Effector memory CD8-positive, alpha-beta T cell (primary cell): ENCODE data around the gene ANKLE1.

ENCODE experiments used
- ATAC-seq: fragments of 150-1000 bp; cut with Tn5 transposase; replicated peaks from 2 replicates; pipeline ENCODE4 v1.10.0; 2021; ENCODE audit warnings: mild to moderate bottlenecking, moderate library complexity
- DNase-seq, 3 experiments: peaks; one replicate each; pipeline ENCODE4 v3.0.0; 2021
- H3K27ac Mint-ChIP-seq, 2 donors: one replicate each; pipeline ENCODE4 v1.8.0; 2022; ENCODE audit warnings: mild to moderate bottlenecking in 2 of 2, mixed read lengths in 2 of 2, moderate library complexity in 2 of 2
- H3K27me3 Mint-ChIP-seq, 2 donors: one replicate each; pipeline ENCODE4 v1.8.0; 2022; ENCODE audit warnings: mixed read lengths in 2 of 2
- H3K36me3 Mint-ChIP-seq: one replicate; pipeline ENCODE4 v1.8.0; 2022; ENCODE audit warnings: mild to moderate bottlenecking, moderate library complexity, mixed read lengths; ENCODE audit not compliant: insufficient read depth
- H3K4me1 Mint-ChIP-seq, 2 donors: one replicate each; pipeline ENCODE4 v1.8.0; 2022; ENCODE audit warnings: low read depth in 2 of 2, mixed read lengths in 2 of 2
- H3K4me3 Mint-ChIP-seq, 2 donors: one replicate each; pipeline ENCODE4 v1.8.0; 2022; ENCODE audit warnings: mild to moderate bottlenecking in 2 of 2, mixed read lengths in 2 of 2, moderate library complexity in 2 of 2
- H3K9me3 Mint-ChIP-seq, 2 donors: one replicate each; pipeline ENCODE4 v1.8.0; 2022; ENCODE audit warnings: mixed read lengths in 2 of 2

Gene ANKLE1

DNA sequence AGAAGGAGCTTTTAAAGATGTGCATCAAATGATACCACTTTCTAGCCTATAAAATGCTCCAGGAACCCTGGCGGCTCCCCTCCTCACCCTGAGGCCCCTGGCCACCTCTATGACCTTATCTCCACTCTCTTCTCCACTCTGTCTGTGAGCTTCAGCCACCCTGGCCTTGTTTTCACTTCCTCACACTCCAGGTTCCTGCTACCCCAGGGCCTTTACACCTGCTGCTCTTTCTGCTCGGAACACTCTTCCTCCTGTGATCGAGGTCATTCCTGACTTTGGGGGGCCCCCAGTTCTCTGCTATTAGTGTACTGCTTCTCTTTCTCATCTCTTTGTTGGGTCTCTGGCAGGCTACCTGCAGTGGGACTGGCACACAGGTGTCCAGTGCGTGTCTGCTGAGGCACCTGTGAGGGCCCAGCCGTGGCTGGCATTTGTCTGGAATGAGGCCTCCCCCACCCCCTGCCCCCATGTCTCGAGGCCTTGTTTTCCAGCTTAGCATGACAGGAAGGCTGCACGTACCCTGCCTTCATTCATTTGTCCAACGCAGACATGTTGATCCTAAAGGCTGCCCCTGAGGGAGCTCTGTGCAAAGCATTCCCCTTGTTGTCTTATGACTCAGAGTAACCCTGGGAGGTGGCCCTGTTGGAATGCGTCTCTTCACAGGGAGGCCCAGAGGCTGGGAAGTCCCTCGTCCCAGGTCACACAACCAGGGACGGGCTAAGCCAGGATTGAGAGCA, 29.9 kb downstream of the ANKLE1 start:
- Mint-ChIP-seq H3K27me3 (no peaks in the 10 kb centered on the region), H3K9me3 (no peaks in the 10 kb centered on the region), H3K4me1 (peaks cover 31% of the 10 kb centered on the region in 2 donors), H3K4me3 (peak overlapping the region; percentile 56 to 91), H3K27ac (peak overlapping the region; percentile 35 to 53), H3K36me3 (peaks cover 41% of the 10 kb centered on the region)
- ATAC-seq (no peak), DNase-seq (no peak)

DNA sequence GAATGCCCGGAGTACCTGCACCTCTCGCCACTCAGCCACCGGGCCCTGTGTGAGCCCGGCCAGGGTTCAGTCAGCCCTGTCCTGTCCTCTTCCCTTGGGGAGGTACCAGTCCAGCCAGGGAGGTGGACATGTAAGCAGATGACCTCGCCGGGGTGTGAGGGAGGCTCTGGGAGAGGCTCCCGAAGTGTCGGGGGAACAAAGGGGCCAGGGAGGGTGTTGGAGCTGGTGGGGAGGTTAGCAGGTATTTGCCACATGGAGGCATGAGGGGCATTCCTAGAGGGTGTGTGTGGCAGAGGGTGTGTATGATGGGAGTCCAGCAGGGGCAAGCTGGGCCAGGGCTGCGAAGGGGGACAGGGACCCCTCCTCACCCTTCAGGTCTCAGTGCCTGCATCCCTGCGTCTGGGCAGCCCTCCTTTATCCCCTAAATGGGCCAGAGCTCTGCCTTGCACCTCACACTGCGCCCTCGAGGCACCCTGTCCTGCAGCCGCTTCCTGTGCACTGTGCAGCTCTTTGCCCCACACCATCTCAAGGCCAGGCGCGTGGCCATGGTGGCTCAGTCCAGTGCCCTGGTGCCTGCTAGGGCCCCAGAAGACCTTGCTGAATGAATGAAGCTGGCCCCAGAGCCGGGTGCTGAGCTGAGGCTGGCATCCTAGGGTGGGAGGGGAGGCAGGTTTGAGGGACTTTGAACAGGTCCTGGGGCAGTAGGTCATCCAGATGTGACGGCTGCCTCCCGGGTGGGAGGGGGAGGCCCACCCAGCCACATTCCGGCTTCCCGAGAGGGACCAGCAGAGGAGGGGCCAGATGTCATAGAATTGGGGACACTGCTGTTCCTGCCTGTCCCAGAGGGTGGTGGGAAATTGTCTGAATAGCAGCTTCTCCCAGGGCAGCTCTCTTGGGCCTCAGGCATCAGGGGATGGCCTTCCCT, 30.8 kb downstream of the ANKLE1 start:
- no peaks in the 10 kb centered on the region for H3K27me3 Mint-ChIP-seq

DNA sequence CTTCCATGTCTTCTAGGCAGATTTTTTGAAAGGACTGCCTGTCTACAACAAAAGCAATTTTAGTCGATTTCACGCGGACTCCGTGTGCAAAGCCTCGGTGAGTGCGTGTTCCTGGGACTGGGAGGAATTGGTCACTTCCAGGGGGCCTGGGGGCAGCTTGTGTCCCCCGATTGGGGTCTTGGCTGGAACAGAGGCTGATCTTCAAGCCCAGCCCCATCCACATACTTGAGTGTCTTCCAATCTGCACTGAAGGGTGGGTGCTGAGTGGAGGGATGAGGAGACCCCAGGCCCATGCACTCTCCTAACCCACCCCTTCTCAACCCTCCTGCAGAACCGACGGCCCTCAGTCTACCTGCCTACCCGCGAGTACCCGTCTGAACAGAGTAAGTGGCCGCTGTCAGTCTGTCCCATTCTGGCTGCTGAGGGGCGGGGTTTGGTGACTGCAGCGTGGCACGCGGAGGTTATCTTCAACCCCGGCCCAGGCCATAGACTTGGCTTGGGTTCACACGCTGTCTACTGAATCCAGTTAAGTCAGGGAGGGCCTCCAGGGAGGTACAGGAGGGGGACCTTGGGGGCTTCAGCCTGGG, 32.4 kb downstream of the ANKLE1 start:
- H3K4me3 Mint-ChIP-seq, result no peak overlapping the region
- no peak for DNase-seq
- H3K27me3 Mint-ChIP-seq, result no peaks in the 10 kb centered on the region
- ATAC-seq, result no peak
- H3K4me1 Mint-ChIP-seq, result peaks cover 23 to 24% of the 10 kb centered on the region in 2 donors
- no peaks in the 10 kb centered on the region for H3K9me3 Mint-ChIP-seq
- H3K27ac Mint-ChIP-seq, result no peak overlapping the region
- H3K36me3 Mint-ChIP-seq, result peaks cover 48% of the 10 kb centered on the region

More for the DNA sequence above, 30.8 kb downstream of the ANKLE1 start:
- DNase-seq (no peak), ATAC-seq (no peak)
- Mint-ChIP-seq H3K27ac (peak overlapping the region in 1 of 2 donors; percentile 53), H3K4me1 (peaks cover 31 to 32% of the 10 kb centered on the region in 2 donors), H3K36me3 (peaks cover 46% of the 10 kb centered on the region), H3K9me3 (no peaks in the 10 kb centered on the region), H3K4me3 (no peak overlapping the region)

- Mint-ChIP-seq H3K27me3 (no peaks in the 10 kb centered on the region), H3K4me3 (no peak overlapping the region), H3K27ac (no peak overlapping the region), H3K9me3 (no peaks in the 10 kb centered on the region), H3K36me3 (peaks cover 52% of the 10 kb centered on the region), H3K4me1 (peaks cover 0 to 6% of the 10 kb centered on the region in 2 donors)
- ATAC-seq (no peak), DNase-seq (no peak)
Observed at GRCh38 chr19:17318966-17319365, 37.3 kb downstream of the ANKLE1 start.

DNA sequence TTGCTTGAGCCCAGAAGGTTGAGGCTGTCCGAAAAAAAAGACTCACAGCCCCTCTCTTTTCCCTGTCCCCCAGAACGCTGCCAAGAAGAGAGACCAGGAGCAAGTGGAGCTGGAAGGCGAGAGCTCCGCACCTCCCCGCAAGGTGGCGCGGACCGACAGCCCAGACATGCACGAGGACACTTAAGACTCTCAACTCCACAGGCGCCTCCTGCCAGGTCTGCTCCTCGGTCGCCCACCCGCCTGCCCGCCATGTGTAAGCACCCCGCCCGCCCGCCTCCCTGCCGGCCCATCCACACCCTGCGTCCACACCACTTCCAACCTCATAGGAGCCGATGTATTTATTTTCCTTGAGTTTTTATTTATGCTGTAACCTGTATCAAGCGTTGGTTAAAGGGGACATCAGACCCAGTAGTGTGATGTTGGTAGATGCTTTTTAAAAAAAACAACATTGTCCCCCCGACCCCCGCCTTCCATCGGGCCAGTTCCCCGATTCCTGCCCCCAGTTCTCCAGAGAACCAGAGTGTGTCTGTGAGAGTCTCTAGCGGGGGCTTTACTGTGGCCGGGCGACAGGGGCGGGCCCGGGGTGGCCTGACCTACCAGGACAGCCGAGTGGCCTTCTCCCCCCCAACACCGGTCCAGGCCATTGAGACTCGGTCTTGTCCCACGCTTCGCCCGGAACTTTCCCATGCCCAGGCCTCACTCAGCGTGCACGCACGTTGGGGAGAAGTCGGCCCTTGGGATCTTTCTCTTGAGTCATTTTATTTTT, 38.0 kb downstream of the ANKLE1 start:
- Mint-ChIP-seq H3K9me3 (no peaks in the 10 kb centered on the region), H3K36me3 (peaks cover 47% of the 10 kb centered on the region), H3K27ac (no peak overlapping the region), H3K27me3 (no peaks in the 10 kb centered on the region), H3K4me1 (peaks cover 0 to 6% of the 10 kb centered on the region in 2 donors), H3K4me3 (no peak overlapping the region)
- ATAC-seq (no peak), DNase-seq (no peak)

DNA sequence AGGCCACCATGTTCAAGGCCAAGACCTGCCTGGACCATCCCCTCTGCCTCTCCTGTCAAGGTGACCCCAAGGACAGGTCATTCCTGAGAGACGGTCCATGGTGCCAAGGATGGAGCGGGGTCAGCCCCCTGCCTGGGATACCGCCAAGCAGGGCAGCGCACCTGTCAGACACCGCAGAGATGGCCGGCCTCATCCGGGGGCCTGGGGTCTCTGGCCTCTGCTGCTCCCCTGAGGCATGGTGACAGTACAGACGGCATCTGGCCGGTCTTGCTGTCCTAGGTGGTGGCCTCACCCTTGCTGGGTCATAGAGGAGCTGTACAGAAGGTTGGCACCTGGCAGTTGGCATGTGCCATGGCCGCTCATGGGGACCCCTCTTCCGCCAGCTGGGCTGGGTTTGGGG, 38.7 kb downstream of the ANKLE1 start:
- Mint-ChIP-seq H3K4me3 (no peak overlapping the region), H3K36me3 (peaks cover 47% of the 10 kb centered on the region), H3K9me3 (no peaks in the 10 kb centered on the region), H3K4me1 (peaks cover 0 to 6% of the 10 kb centered on the region in 2 donors), H3K27ac (no peak overlapping the region), H3K27me3 (no peaks in the 10 kb centered on the region)
- DNase-seq, result no peak
- ATAC-seq, result no peak

DNA sequence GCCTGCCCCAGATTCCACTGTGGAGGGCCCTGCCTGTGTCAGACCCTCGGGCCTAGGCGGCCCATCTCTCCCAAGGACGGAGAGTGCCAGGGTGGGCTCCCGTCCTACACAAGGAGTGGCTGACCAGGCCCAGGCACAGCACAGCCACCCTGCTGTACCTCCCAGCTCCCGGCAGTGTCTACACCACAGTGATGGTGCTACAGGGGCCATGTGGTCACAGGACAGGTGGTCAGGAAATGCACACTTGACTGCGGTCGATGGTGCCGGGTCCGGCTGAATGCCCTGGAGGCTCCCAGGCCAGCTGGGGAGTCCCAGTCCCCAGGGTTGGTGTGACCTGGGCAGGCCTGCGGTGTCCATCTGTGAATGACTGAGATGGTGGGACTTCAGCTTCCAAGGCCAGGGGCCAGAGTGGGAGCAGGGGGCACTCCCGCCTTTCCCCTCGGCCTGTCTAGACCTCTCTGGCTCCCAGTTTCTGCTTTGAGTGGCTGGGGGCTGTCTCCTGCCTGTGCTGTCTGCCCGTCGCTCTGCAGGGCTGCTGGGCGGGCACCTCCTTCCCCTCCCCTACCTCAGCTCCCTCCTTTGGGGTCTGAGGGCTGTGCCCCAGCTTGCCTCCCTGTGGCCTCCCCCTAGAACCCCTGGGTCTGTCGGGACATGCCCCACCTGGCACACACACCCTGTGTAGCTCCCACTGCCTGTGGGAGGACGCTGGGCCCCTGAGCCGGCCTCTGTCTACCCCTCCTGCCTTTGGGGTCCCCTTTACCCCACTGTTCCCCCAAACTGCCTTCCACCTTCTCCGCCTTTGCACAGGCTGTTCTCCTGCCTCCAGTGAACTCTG, 40.2 kb downstream of the ANKLE1 start:
- Mint-ChIP-seq H3K27me3 (no peaks in the 10 kb centered on the region), H3K27ac (no peak overlapping the region), H3K4me1 (peaks cover 0 to 3% of the 10 kb centered on the region in 2 donors), H3K4me3 (no peak overlapping the region), H3K36me3 (peaks cover 36% of the 10 kb centered on the region), H3K9me3 (no peaks in the 10 kb centered on the region)
- DNase-seq (no peak), ATAC-seq (no peak)

DNA sequence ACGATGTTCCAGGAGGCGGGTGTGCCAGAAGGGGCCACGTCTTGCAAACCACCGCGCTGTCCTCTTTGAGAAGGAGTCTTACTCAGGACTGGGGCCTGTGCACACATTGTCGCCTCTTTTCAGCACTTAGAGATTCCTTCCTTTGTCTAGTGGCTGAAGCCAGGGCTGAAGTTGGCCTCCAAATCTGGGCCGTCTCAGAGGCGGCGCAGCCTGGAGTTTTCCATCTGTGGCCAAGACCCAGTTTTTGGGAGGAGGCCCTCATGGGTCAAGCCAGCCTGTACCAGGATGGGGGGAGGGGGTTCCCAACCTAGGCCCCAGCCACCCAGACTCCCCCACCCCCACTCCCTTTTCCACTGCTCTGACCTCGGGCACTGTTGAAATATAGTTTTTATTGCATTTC, 41.2 kb downstream of the ANKLE1 start:
- peak overlapping the region in 1 of 2 donors; percentile 40 for H3K4me3 Mint-ChIP-seq
- DNase-seq (no peak), ATAC-seq (no peak)
- peaks cover 0 to 3% of the 10 kb centered on the region in 2 donors for H3K4me1 Mint-ChIP-seq
- no peaks in the 10 kb centered on the region for H3K27me3 Mint-ChIP-seq
- peaks cover 27% of the 10 kb centered on the region for H3K36me3 Mint-ChIP-seq
- H3K27ac Mint-ChIP-seq, result no peak overlapping the region
- no peaks in the 10 kb centered on the region for H3K9me3 Mint-ChIP-seq

DNA sequence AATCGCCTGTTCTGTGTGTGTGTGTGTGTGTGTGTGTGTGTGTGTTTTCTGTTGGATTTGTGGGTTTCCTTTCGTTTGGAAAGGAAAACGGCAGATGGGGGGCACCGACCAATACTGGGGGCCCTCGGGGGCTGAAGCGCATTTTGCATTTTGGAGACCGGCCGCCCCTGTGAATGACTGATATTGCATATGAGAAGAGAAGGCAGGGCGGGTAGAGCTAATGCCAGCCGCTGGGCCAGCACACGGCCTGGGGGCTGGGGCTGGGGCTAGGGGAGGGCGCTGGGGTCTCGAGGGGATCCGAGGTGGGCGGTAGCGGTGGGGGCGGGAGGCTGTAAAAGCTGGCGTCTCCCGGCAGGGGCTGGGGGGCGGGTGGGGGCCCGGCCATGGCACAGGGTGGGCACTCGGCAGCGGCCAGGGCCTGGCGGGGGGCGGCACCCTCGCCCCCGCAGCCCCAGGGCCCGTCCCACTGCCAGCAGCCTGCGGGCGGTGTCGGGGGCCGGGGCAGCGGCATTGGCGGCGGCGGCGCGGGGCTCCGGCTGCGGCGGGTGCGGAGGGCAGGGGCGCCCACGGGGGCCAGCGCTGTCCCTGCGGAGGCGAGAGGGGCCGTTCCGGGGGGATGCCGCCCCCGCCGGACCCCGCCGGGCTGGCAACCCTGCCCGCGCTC, 41.7 kb downstream of the ANKLE1 start:
- Mint-ChIP-seq H3K4me1 (peaks cover 0 to 3% of the 10 kb centered on the region in 2 donors), H3K36me3 (peaks cover 25% of the 10 kb centered on the region), H3K9me3 (no peaks in the 10 kb centered on the region), H3K27me3 (no peaks in the 10 kb centered on the region), H3K27ac (no peak overlapping the region), H3K4me3 (peak overlapping the region in 1 of 2 donors; percentile 40)
- ATAC-seq (no peak), DNase-seq (no peak)

GRCh38 chr19:17323964-17324332, 42.2 kb downstream of the ANKLE1 start:
- Mint-ChIP-seq H3K4me3 (no peak overlapping the region), H3K9me3 (no peaks in the 10 kb centered on the region), H3K27ac (no peak overlapping the region), H3K4me1 (peaks cover 3% of the 10 kb centered on the region in 2 donors), H3K27me3 (no peaks in the 10 kb centered on the region), H3K36me3 (peaks cover 25% of the 10 kb centered on the region)
- DNase-seq (no peak), ATAC-seq (no peak)

DNA sequence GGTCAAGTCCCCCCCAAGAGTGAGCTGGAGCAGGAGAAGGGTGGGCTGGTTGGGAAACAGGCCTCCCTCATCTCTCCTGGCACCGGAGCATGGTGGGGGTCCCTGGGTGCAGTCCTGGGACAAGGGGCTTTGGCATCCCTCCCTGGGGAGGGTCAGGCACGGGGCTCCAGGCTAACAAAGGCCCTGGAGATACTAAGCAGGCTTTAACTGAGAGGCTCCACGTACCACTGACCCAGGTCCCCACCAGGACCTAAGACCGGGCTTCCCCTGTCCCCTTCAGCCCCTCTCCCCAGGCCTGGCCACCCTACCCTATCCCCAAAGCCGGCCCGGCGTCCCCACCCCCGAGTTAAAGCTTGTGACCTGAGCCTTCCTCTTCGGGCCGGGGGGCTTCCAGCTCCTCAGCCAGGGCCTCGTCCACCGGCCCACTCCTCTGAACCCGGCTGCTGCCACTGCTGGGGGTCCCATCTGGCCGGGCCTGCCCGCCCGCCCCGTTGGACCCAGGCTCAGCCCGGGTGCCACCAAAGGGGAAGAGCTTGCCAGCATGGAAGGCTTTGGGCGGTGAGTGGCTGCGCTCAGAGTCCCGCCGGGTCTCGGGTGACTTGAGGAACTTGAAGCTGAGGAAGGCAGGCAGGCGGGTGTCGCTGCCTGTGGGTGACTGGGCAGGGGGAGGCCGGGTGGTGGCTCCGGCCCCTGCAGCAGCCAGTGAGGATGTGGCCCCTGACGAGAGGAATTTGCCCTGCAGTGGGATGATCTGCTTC, 42.8 kb downstream of the ANKLE1 start:
- ATAC-seq (no peak), DNase-seq (no peak)
- H3K27ac Mint-ChIP-seq, result no peak overlapping the region
- H3K9me3 Mint-ChIP-seq, result no peaks in the 10 kb centered on the region
- H3K36me3 Mint-ChIP-seq, result peaks cover 22% of the 10 kb centered on the region
- H3K4me1 Mint-ChIP-seq, result peaks cover 5% of the 10 kb centered on the region in 2 donors
- no peak overlapping the region for H3K4me3 Mint-ChIP-seq
- H3K27me3 Mint-ChIP-seq, result no peaks in the 10 kb centered on the region
